H1 (cell line): ENCODE measurements around the gene LARGE2.

ENCODE experiments used
- BRCA1 ChIP-seq: IDR thresholded peaks from 2 replicates; pipeline ENCODE4 v1.6.1; 2012; ENCODE audit warnings: low read depth, low read length, improper control_type of control experiment
- HDAC2 ChIP-seq, 2 experiments: fragments of 300-600 bp in 1 of 2; sonication (generic) in 1 of 2; IDR thresholded peaks; 2 replicates each; pipeline ENCODE4 v1.6.1; 2011 to 2012; ENCODE audit warnings: low read depth in 2 of 2, low read length in 2 of 2, mild to moderate bottlenecking in 2 of 2, moderate library complexity in 2 of 2, borderline replicate concordance in 1 of 2, inconsistent platforms in 1 of 2
- JUN ChIP-seq: IDR thresholded peaks from 2 replicates; pipeline ENCODE4 v1.6.1; 2011; ENCODE audit warnings: low read depth, mild to moderate bottlenecking, improper control_type of control experiment, low read length
- JUND ChIP-seq: IDR thresholded peaks from 2 replicates; pipeline ENCODE4 v1.6.1; 2011; ENCODE audit warnings: mild to moderate bottlenecking, improper control_type of control experiment, low read length
- KDM4A ChIP-seq: IDR thresholded peaks from one replicate; pipeline ENCODE4 v1.7.1; 2012; ENCODE audit warnings: low read depth, mild to moderate bottlenecking, moderate library complexity, low read length, inconsistent platforms; ENCODE audit not compliant: severe bottlenecking
- POLR2A ChIP-seq, 2 experiments: IDR thresholded peaks; 1 replicate in 1 of 2; 2 replicates in 1 of 2; pipeline ENCODE4 v1.6.1; 2011; ENCODE audit warnings: low read depth in 2 of 2, low read length in 2 of 2, mild to moderate bottlenecking in 2 of 2; ENCODE audit errors: control extremely low read depth in 1 of 2
- SAP30 ChIP-seq: fragments of 300-600 bp; sonication (generic); IDR thresholded peaks from 2 replicates; pipeline ENCODE4 v1.7.1; 2012; ENCODE audit warnings: low read length, moderate library complexity, mild to moderate bottlenecking, inconsistent platforms; ENCODE audit not compliant: insufficient read depth, insufficient replicate concordance
- SP1 ChIP-seq: IDR thresholded peaks from 2 replicates; pipeline ENCODE4 v1.6.1; 2011; ENCODE audit warnings: low read depth, low read length
- SUZ12 ChIP-seq: fragments of 200-600 bp; sonication (generic); IDR thresholded peaks from 2 replicates; pipeline ENCODE4 v1.6.1; 2012; ENCODE audit warnings: mild to moderate bottlenecking, inconsistent platforms, low read length, moderate library complexity, mixed read lengths
- TBP ChIP-seq: IDR thresholded peaks from 2 replicates; pipeline ENCODE4 v1.6.1; 2011; ENCODE audit warnings: low read depth, low read length, improper control_type of control experiment
- YY1 ChIP-seq: IDR thresholded peaks from 2 replicates; pipeline ENCODE4 v1.6.1; 2011; ENCODE audit warnings: low read depth, mild to moderate bottlenecking, low read length
- TF ChIP-seq, protein P1 (sequence below), 3 experiments: IDR thresholded peaks; 1 replicate in 2 of 3; 2 replicates in 1 of 3; pipeline versions ENCODE4 v1.5.1 to v1.6.1; 2011; ENCODE audit warnings: low read length in 3 of 3, mild to moderate bottlenecking in 3 of 3, inconsistent platforms in 2 of 3, low read depth in 1 of 3, moderate library complexity in 1 of 3; ENCODE audit not compliant: insufficient read depth in 1 of 3; ENCODE audit errors: control extremely low read depth in 1 of 3
- TF ChIP-seq, protein P2 (sequence below): IDR thresholded peaks from 2 replicates; pipeline ENCODE4 v1.6.1; 2011; ENCODE audit warnings: low read depth, mild to moderate bottlenecking, low read length; ENCODE audit not compliant: insufficient read depth

DNA sequence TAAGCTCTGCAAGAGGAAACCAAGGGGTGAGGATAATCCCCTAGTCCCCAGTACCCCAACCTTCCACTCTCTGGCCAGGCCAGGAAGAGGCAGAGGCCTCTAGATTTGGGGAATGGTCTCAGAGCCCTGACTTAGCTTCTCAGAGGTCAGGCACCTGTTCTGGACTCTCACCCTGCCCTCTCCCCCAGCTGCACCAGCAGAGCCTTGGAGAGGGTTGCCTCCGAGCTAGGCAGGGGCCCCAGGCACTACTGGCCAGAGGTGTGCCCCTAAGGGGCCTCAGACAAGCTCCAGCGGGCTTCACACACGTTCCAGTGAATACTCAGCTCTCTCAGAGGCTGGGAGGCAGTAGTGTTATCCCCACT, 23.4 kb upstream of the LARGE2 start:
- TF ChIP-seq, protein P1, sequence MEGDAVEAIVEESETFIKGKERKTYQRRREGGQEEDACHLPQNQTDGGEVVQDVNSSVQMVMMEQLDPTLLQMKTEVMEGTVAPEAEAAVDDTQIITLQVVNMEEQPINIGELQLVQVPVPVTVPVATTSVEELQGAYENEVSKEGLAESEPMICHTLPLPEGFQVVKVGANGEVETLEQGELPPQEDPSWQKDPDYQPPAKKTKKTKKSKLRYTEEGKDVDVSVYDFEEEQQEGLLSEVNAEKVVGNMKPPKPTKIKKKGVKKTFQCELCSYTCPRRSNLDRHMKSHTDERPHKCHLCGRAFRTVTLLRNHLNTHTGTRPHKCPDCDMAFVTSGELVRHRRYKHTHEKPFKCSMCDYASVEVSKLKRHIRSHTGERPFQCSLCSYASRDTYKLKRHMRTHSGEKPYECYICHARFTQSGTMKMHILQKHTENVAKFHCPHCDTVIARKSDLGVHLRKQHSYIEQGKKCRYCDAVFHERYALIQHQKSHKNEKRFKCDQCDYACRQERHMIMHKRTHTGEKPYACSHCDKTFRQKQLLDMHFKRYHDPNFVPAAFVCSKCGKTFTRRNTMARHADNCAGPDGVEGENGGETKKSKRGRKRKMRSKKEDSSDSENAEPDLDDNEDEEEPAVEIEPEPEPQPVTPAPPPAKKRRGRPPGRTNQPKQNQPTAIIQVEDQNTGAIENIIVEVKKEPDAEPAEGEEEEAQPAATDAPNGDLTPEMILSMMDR (IDR thresholded peaks at IDR 0.05; ENCODE audit: control extremely low read depth in 1 of 3, insufficient read depth in 1 of 3, low read depth in 1 of 3, low read length in 3 of 3), result no peak
- no peak for TF ChIP-seq BRCA1
- no peak for TF ChIP-seq JUND
- TF ChIP-seq SP1, result no peak
- TF ChIP-seq SAP30, result no peak
- no peak for TF ChIP-seq POLR2A (IDR thresholded peaks at IDR 0.05; ENCODE audit: control extremely low read depth in 1 of 2, low read depth in 2 of 2, low read length in 2 of 2)
- TF ChIP-seq KDM4A, result no peak
- TF ChIP-seq SUZ12, result no peak
- no peak for TF ChIP-seq JUN
- no peak for TF ChIP-seq HDAC2 (IDR thresholded peaks at IDR 0.05; ENCODE audit: borderline replicate concordance in 1 of 2, low read depth in 2 of 2, low read length in 2 of 2)
- no peak for TF ChIP-seq TBP
- TF ChIP-seq, protein P2, sequence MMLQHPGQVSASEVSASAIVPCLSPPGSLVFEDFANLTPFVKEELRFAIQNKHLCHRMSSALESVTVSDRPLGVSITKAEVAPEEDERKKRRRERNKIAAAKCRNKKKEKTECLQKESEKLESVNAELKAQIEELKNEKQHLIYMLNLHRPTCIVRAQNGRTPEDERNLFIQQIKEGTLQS, result no peak
- no peak for TF ChIP-seq YY1
